ENCODE measurements around the gene TRAPPC2. TPM values are rescaled to one million over a fixed set of nuclear protein-coding genes. Genes with fewer than 3 reads are reported as not detected.

TRAPPC2 gene
- total and polyA plus RNA-seq, 2 of the 4 experiments (the other 2 are of a cell fraction) = 11.3 to 13.8 TPM

DNA sequence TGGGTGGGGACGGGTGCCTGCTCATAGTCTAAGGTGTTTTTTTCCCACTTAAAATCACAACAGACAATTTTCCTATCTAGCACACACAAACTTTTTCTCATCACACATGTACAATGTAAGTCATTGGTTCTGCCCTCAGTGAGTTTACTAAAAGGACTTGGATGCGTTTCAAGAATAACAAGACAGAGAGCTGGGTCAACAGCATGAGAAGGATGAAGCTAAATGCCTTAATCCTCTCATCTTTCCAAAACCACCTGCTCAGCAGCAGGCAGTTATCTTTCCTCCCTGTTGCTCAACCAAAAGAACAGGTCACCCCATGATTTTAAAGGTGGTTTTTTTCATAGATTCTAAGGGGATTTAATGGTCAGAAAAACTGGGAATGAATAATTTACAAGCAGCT is 40.3 kb upstream of the TRAPPC2 start:
- H2AK5ac ChIP-seq (ENCODE audit: low read depth, low read length) = no peak overlapping the region
- H3K4me1 ChIP-seq (ENCODE audit: control insufficient read depth, insufficient read depth, low read length) = no peaks in the 10 kb centered on the region; the same call in 1 of the 2 replicates
- H3K56ac ChIP-seq (ENCODE audit: extremely low read depth, insufficient read depth, low read length) = no peak overlapping the region
- H2AFZ ChIP-seq (replicated peaks; ENCODE audit: low read length, poor library complexity) = no peak overlapping the region
- no TSS peak for BruUV-seq (replicated peaks)
- no peaks in the 10 kb centered on the region for H4K20me1 ChIP-seq (ENCODE audit: insufficient read depth, low read length)
- no peak overlapping the region for H3K14ac ChIP-seq (replicated peaks; ENCODE audit: low read depth, low read length)
- TF ChIP-seq RFX5 (IDR thresholded peaks at IDR 0.05; ENCODE audit: low read depth, low read length) (no peak), FOS (IDR thresholded peaks at IDR 0.05; ENCODE audit: low read depth, low read length) (no peak), POLR2A (IDR thresholded peaks at IDR 0.05; ENCODE audit: low read depth, low read length) (no peak), BHLHE40 (IDR thresholded peaks at IDR 0.05; ENCODE audit: low read depth, low read length) (no peak), RAD21 (IDR thresholded peaks at IDR 0.05; ENCODE audit: low read length) (no peak), MXI1 (IDR thresholded peaks at IDR 0.05; ENCODE audit: borderline replicate concordance, low read depth, low read length) (no peak), CHD1 (IDR thresholded peaks at IDR 0.05; ENCODE audit: low read depth, low read length) (no peak), SMC3 (IDR thresholded peaks at IDR 0.05; ENCODE audit: low read depth, low read length) (no peak)
- TF ChIP-seq, protein P1, sequence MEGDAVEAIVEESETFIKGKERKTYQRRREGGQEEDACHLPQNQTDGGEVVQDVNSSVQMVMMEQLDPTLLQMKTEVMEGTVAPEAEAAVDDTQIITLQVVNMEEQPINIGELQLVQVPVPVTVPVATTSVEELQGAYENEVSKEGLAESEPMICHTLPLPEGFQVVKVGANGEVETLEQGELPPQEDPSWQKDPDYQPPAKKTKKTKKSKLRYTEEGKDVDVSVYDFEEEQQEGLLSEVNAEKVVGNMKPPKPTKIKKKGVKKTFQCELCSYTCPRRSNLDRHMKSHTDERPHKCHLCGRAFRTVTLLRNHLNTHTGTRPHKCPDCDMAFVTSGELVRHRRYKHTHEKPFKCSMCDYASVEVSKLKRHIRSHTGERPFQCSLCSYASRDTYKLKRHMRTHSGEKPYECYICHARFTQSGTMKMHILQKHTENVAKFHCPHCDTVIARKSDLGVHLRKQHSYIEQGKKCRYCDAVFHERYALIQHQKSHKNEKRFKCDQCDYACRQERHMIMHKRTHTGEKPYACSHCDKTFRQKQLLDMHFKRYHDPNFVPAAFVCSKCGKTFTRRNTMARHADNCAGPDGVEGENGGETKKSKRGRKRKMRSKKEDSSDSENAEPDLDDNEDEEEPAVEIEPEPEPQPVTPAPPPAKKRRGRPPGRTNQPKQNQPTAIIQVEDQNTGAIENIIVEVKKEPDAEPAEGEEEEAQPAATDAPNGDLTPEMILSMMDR (conservative IDR thresholded peaks at IDR 0.05; ENCODE audit: low read depth, low read length) = no peak
- H4K91ac ChIP-seq (ENCODE audit: insufficient read depth, low read depth, low read length) = no peak overlapping the region
- H3K4me3 ChIP-seq (ENCODE audit: insufficient read depth, low read depth, low read length) = no peak overlapping the region
- H2BK120ac ChIP-seq (ENCODE audit: low read depth, low read length) = no peak overlapping the region
- no peaks in the 10 kb centered on the region; the same call in 1 of the 2 replicates for H3K9me1 ChIP-seq (ENCODE audit: insufficient read depth, low read length)
- H3K4ac ChIP-seq (ENCODE audit: low read depth, low read length) = no peak overlapping the region
- peaks cover 5% of the 10 kb centered on the region for H3K36me3 ChIP-seq (ENCODE audit: control insufficient read depth, insufficient read depth, low read length)
- no peak overlapping the region for H3K27ac ChIP-seq (ENCODE audit: insufficient read depth, low read length)
- no peak overlapping the region for H3K9ac ChIP-seq (ENCODE audit: low read depth, low read length)
- no peak overlapping the region for H3K18ac ChIP-seq (ENCODE audit: low read depth, low read length)
- intact Hi-C loops (cut with micrococcal nuclease) = no loop called here
- no peak overlapping the region for H3K23ac ChIP-seq (ENCODE audit: low read depth, low read length)
- POLR2A ChIA-PET (ENCODE audit: unreplicated experiment) = no interaction called here
- H4K5ac ChIP-seq (ENCODE audit: low read depth, low read length) = no peak overlapping the region
- no peaks in the 10 kb centered on the region for H3K9me3 ChIP-seq (ENCODE audit: control insufficient read depth, insufficient read depth, low read length)
- CTCF ChIA-PET = no interaction called here
- no peak overlapping the region for H3K4me2 ChIP-seq (ENCODE audit: low read depth, low read length)
- H4K8ac ChIP-seq (ENCODE audit: low read depth in 2 of 2, low read length in 2 of 2) = no peak overlapping the region
- no peak; the same call in 1 of the 2 replicates for ATAC-seq (ENCODE audit: low read depth)
- H2BK20ac ChIP-seq (ENCODE audit: low read depth, low read length) = no peak overlapping the region
- no CpG with 5 or more reads among the region's 2 CpGs for WGBS, 2 experiments (ENCODE audit: extremely low coverage in 2 of 2, insufficient read length in 1 of 2)
- in situ Hi-C loops (cut with MboI; ENCODE audit: low sequenced_read_pairs) = no loop called here
- no peak overlapping the region for H2AK9ac ChIP-seq (replicated peaks; ENCODE audit: low read depth, low read length, poor library complexity)
- no peaks in the 10 kb centered on the region for H3K27me3 ChIP-seq (ENCODE audit: control insufficient read depth, insufficient read depth, low read length)
- no peaks in the 10 kb centered on the region for H3K79me1 ChIP-seq (ENCODE audit: low read depth in 1 of 2, low read length in 2 of 2)
- dilution Hi-C loops (cut with HindIII; ENCODE audit: low sequenced_read_pairs, unreplicated experiment) = no loop called here
- H2BK5ac ChIP-seq (ENCODE audit: low read depth, low read length, poor library complexity, severe bottlenecking) = no peak overlapping the region
- H2BK15ac ChIP-seq (ENCODE audit: low read depth, low read length) = no peak overlapping the region
- DNase-seq = peak; percentile 23
